HG03571 (cell line): ENCODE results near the gene PDGFC.

Experiments used
- ATAC-seq: cut with Tn5 transposase; IDR thresholded peaks from one replicate; pipeline ENCODE4 v1.9.1; 2021; ENCODE audit not compliant: unreplicated experiment

PDGFC gene

DNA sequence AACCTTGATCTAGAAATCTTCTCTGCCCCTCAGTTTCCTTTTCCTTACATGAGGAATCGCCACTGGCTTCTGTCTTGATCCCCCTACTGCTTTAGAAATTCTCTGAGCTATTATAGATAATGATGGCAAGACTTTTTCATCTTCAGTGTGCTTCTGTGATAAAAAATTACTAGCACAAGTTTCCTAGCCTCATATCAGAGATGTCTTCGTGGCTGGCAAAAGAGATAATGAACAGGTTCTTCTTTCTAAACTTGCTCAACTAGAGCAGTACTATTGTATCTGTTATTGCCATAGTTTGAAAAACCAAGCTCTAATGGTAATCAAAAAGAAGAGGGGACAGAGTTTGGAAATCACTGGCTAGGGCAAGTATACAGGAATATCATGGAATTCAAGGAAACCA is 4.1 kb upstream of the PDGFC start:
- ATAC-seq: no peak

DNA sequence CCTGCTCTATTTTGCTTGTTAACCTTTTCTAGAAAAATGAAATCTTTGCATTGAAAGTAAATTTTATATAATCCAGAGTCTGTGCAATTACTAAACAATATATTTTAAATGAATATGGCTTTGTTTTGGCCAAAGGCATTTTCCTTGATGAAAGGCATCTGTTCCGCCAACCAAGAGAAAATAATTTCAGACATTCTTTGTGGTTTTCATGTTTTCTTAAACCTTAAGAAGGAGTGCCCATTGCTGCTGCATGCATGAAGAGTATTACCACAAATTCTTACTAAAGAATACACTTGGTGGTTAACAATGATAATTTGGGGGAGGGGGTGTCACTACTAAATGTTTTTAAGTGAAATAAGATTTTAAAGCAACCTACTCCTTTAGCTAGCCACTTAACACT is 2.7 kb upstream of the PDGFC start:
- no peak for ATAC-seq

DNA sequence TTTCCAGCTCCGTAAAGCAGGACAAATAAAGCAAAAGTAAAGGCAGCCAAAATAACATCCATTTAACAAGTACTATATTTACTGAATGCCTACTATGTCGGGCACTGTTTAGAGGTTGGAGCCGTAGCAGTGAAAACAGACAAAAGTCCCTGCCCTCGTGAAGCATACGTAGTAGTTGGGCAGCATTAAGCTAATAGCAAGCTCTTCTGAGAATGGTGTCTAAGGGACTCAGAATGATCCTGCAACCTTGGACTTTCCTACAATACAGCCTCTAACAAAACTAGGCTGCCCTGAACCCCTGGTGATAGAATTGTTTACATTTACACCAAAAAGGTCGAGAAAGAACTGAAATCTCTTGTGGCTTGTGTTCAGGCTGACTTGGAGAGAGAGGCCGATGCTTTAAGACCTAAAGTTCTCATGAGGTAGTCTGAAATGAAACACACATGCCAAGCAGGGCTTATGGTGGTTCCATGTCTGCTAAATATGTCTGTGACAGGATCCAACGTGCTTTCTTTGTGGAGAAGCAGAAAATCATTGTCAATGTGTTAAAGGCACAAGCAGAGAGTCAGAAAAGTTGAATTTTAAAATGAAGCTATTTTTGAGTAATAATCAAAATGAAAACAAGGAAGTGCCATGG is 898 bp upstream of the PDGFC start:
- no peak for ATAC-seq

DNA sequence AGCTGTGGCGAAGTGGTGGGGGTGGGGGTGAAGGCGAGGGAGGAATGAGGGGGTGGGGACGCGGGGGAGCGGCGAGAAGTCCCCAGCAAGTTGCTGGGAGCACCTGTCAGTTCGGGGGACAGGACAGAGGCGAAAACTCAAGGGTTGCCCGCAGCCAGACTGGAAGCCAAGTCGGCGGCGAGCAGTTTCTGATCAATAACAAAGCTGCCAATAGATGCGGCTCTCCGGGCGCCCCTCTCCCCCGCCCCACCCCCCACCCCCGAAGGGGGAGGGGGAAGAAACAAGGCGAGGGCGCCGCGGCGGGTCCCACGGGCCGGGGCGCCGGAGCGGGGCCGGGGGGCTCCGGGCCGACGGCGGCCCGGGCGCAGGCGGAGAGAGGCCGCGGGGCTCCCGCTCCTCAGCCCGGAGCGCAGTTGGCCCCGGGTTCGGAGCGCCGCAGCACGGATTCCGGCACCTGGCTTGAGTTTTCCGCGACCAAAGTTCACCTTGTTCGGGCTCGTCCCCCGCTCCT is 379 bp downstream of the PDGFC start:
- no peak for ATAC-seq

DNA sequence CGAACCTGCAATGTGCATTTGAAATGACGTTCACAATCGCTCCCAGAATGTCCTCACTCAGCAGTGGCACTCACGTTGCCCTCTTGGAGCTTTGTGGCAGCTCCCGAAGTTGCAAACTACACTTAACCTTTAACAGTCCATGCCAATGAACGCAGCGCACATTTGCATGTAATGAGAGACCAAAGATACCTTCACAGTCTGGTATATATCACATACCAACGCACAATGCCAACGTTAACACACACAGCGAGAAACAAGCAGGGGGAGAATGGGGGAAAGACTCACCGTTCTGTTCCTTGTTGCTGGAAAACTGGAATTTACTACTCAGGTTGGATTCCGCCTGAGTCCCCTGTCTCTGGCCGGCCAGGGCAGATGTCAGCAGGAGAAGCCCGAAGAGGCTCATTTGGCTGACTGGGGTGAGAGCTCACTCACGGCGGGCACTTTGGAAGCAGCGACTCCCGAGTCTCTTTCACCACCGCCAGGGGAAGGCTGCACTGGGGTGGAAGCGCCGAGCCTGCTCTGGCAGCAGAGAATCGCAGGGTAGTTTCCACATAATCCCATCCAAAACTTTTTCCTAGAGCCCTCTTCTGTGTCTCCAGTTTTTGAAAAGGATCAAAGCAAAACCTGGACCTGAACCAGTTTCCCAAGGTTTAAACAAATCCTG is 966 bp downstream of the PDGFC start:
- ATAC-seq: no peak

DNA sequence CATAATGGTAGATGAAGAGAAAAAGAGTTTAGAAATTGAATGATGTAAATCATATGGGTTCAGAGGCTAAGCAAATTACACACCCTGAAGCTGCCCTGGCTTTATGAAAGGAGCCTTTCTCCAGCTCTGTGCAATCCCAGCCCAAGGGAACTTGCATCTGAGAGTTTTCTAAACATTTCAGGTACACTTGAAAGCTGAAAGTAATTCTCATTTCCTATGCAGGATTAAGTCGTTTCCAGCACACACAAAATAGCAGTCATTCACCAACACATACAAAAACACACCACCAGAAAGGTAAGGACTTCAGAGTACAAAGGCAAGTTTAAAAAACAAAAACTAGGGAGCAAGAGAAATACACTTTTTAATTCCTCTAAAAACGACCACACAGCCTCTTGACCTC is 1.7 kb downstream of the PDGFC start:
- ATAC-seq: no peak

DNA sequence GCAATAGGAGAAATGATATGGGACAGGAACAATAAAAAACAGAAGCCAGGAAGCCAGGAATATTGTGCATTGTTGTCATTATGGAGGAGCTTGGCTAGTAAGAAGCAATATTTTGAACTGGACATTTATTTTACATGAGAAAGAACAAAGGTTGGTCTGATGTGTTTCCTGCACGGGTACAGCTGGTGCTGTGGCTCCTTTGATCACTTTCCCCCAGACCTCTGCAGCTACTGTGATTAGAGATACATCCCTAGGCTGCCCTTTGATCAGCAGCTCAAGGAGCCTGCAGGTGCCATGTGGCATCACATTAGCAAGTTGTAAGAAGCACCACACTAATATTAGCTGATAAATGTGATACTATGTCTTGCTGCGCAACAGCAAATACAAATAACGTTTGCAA is 2.5 kb downstream of the PDGFC start:
- ATAC-seq: no peak

DNA sequence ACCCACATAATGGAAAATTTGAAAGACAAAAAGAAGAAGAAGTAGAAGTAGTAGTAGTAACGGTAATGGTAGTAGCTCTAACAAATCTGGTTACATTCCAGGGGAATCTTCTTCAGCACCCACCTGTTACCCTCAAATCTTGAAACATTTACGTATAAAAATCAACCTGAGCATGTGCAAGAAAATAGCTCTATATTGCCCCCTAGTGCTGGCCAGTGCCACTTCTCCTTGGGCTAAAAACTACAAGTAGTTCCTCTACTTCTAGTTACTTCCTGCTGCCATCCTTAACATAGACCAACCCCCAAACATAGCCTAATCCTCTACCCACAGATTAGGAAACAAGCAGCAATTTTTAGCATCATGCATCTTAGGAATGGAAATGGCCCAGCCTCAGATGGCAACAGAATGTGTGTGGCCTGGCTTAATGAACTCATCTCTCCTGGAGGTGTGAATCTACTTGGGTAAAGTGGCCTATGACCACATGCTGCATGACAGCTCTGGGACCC is 3.1 kb downstream of the PDGFC start:
- no peak for ATAC-seq

DNA sequence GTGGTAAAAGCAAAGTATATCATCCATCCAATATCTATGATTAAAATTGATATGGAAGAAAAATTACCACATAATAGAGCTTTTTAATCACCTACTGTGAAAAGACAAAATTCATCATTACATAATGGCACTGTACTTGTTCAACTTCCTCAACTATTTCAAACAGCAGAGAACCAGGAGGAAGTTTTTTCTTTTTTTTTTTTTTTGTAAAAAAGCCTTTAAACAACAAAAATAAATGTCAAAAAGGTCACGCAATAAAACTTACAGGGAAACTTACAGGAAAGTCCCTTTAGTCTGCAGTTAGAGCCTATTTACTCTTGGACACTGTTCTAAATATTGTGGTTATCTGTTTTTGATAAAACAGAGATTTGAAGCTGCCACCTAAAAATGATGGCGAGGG is 4.8 kb downstream of the PDGFC start:
- ATAC-seq: no peak

DNA sequence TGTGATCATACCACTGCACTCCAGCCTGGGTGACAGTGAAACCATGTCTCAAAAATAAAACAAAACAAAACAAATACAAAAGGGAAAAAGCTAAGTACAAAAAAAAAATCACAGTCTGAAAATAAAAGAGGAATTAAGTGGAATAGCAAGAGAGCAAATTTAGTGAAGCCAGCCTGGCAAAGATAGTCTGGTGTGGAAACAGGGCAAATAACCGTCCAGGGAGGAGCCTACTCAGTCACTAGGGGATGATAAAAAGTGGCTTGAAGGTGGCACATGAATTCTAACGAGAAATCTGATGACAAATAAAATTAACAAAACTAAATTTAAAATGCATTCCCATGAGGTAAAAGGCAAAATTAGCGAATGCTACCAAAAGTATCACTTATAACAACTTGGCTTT is 8.2 kb downstream of the PDGFC start:
- ATAC-seq: no peak

DNA sequence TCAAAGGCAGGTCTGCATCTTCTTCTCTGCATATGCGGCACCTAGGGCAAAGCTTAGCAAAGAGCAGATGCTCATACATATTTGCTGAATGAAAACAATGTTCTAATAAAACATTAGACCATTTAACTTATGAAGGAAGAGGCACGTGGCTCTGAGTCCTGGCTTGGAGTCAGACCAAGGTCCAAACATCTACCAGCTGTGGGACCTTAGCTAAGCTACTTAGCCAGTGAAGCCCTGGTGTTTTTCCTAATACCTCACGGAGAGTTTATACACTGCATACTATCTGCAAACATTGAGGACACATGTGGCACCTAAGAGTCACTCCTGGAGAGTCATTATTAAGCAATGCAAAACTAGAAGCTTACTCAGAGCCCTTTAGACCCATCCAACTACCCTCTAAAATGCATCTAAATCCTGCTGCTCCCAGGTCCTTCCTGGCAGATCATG is 9.0 kb downstream of the PDGFC start:
- no peak for ATAC-seq

DNA sequence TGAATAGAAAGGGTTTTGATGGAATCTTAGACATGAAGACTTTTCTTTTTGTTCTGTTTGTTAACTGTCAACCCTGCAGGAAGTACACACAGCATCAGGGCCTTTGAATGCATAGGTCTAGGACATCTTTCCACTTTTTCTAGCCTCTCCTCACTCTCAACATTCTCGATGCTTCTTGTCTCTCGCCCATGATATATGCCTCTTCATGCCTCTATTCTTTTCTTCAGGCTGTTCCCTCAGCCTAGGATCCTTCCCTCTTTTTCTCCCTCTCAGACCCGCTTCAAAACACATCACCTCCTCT is 9.6 kb downstream of the PDGFC start:
- ATAC-seq: no peak

DNA sequence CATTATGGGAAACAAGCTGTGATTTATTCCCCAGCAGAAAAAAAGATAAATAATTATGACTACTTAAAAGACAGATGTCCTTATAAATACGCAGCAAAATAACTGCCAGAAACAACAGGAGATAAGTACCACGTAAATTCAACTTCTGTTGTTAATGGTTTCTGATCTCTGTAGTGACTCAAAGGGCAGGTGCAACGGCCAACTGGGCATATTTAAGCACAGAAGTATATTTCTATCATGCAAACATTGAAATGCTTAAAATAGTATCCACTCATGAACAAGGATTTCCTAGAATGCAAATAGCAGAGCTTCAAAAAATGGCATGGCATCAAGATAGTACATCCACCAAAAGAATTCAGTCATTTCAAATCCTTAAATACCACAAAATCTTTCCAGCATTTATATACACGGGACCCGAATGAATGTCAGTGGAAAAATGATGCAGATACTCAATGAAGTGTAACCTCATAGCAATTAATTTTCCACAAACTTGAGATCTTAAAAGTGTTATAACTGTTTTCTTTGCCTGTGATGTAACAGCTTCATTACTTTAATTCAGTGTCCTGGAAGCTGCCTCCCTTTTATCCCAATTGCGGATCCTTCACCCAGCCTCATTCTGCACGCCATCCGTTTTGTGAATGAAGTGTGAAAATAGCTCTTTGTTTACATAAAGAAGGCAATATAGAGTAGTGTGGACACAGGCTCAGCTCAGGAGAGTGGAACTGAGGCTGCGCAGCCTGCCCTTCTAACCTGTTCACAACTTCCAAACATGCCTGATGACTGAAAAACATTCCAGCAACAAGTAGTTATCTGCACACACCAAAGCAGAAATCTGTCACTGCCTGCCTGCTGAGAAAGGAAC is 10.2 kb downstream of the PDGFC start:
- no peak for ATAC-seq

DNA sequence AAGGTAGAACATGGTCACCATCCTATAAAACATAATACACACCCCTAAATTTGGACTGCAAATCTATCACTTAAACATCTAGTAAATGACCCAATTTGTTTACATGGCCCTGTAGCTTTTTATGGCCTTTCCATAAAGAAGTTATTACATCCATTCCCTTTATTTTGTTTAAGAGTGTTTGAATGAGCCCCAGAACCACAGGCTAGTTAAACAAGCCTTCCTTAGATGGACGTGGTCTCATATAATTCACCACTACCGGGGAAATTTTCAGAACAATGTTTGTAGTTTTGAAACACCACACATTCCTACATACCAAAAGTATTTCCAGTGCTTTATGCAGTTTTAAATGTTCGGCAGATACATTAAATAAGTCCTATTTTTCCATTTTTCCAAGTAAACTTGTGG is 12.3 kb downstream of the PDGFC start:
- no peak for ATAC-seq

DNA sequence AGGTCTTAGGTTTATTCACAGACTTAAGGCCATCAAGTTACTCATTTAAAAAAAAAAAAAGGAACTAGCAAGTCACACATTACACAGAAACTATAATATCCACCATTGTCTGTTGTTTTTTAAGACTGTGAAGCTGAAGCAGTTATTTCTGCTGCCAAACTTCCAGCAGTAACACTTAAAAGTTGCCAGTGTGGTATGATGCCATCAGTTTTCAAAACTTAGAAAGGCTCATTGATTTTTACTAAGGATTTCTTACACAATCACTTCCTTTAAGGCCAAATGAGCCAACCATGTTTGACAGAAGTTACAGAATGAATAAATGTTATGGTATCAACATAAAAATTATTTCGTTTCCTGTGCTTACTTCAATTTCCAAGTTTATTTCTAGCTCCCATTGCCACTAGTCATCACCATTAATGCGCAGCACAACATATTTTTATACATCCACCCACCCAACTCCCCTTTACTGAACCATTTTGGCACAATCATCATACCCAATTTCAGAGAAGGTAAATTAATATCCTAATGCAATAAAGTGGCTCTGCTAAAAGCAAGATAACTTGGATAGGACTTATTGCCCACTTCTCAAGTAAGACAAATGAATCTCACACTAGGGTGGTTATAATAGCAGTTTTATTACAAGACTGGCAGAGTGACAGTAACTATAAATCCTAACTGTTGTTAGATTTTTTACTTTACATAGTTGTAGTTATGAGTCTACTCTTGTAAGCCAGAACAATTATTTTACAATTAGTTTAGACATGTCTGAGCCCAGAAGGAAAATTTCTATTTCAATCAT is 13.1 kb downstream of the PDGFC start:
- ATAC-seq: no peak

DNA sequence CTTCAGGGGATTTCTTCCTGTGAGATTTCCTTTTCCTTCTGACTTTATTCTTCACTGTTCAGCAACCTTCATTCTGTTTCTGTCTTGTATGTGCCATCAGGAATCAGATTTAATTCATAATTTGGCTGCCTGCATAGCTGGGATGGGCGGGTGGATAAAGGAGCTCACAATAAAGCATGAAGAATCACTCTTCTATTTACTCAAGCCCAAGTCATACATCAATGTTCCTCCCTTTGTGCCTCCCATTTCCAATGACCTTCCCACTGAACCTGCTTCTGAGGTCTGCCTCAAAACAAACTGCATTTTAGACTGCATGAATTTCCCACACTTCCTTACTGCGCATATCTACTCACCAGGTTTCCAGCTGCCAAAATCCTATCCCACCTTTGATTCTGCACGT is 14.0 kb downstream of the PDGFC start:
- ATAC-seq: no peak

DNA sequence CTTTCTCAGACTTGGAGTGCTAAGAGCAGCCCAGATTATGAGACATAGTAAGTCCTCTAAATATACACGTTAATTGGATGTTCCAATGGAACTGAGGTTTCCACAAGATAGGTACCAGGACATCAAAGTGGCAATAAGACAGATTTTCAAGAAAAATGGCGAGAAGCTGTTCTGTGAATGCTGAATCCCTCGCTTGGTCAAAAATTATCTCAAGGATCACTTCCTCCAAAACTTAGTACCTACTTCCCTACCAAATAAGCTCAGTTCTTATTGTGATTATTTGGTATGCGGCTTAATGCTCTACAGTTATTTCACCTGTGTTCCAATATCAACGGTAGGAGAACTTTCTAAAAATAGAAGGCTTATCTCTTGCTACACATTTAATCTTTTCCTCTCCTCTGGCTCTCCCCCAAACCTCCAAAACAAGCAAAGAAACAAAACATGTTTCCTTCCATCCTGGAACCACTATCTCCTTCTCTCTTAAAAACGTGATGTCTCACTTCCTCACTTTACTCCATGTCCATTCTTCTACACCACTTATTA is 14.7 kb downstream of the PDGFC start:
- no peak for ATAC-seq

DNA sequence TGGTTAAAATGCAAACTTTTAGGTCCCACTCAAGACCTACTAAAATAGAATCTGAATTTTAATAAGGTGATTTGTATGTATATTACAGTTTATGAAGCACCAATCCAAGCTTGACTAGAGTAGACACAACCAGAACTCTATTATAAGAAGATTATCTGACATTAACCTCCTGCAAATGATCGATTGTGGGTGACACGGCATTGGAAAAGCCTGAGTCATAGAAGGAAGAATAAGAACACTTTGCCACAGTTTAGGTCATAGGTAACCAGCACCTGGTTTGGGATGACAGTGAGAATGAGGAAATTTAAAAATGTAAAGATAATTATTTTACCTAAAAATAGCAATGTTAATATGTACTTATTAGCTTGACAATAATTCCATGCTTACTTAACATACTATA is 15.2 kb downstream of the PDGFC start:
- ATAC-seq: no peak

DNA sequence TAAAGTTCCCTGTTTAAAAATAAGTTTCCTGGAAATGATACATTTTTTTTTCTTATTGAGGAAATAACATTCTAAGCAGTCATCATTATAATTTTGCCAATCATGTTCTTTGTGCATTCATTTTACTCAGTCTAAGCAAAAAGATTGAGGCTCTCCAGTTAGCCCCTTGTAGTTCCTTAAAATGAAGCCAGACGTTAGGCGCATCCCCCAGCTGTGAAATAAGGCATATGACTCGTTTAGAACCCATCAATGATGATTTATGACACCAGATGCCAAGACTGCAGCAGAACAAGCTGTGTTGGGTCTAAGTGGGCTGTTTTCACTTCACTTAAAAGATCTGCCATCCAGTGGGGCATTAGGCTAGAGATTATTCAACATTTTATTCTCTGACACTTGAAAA is 17.0 kb downstream of the PDGFC start:
- ATAC-seq: no peak

DNA sequence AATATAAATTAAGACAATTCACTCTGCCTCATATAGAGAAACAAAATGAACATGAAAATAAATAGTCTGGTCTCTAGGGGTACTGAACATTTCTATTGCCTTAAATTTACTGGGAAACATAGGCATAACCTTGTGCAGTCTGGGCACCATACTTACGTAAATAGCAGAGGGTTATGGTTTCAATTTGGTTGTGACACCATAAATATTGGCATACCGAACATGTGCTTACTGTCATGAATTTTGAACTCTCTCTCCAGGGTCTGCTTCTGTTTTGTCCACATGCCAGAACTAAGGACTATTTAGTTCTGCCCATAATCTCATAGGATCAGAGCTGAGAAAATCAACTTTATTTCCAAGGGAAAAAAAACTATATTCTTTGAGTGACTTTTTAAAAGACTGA is 17.6 kb downstream of the PDGFC start:
- ATAC-seq: no peak

DNA sequence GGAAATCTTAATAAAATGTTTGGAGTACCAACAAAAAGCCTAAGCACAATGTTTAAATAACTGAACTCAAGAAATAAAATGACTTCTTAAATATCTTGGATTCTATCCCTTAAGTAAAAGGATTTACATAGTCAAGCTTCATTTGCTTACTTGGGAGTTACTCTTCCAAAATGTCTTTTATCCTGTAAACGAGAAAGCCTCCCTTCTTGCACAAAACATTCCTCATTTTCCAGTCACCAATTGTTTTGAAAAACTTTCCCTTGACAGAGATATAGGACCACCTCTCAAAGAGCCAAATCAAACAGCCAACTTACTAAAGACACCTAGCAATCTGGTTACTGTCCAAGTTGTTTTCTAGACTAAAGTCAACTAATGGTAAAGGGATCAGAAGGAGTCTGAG is 18.6 kb downstream of the PDGFC start:
- ATAC-seq: no peak
